Inferior parietal cortex (tissue), 1 donor: ENCODE data around the gene C10orf67.
"Not testable (repeated sequence)": the region's sequence is repeated elsewhere in the genome, so short reads cannot be mapped to it uniquely, and the experiment has no call there.

Experiments used
- DNase-seq: peaks from one replicate; pipeline ENCODE4 v3.0.0-alpha.2; 2016; ENCODE audit errors: extremely low spot score

The C10orf67 gene

GRCh38 chr10:23324351-23324750, 20.2 kb downstream of the C10orf67 start:
- DNase-seq: no peak

GRCh38 chr10:23322082-23322481, 22.5 kb downstream of the C10orf67 start:
- no peak for DNase-seq

- DNase-seq: no peak
Measured at GRCh38 chr10:23319835-23320234, 24.8 kb downstream of the C10orf67 start.

- DNase-seq: no peak
Measured at GRCh38 chr10:23318359-23318758, 26.2 kb downstream of the C10orf67 start.

- DNase-seq: no peak
Measured at GRCh38 chr10:23317416-23317815, 27.2 kb downstream of the C10orf67 start.

- DNase-seq: no peak
Measured at GRCh38 chr10:23316406-23316805, 28.2 kb downstream of the C10orf67 start.

- DNase-seq: no peak
Measured at GRCh38 chr10:23315966-23316365, 28.6 kb downstream of the C10orf67 start.

GRCh38 chr10:23314835-23315239, 29.8 kb downstream of the C10orf67 start:
- DNase-seq: peak; percentile 85

GRCh38 chr10:23311034-23311433, 33.6 kb downstream of the C10orf67 start:
- no peak for DNase-seq

GRCh38 chr10:23310404-23310803, 34.2 kb downstream of the C10orf67 start:
- no peak for DNase-seq

GRCh38 chr10:23299961-23300360, 44.6 kb downstream of the C10orf67 start:
- DNase-seq: not testable (repeated sequence)

GRCh38 chr10:23294638-23295247, 49.9 kb downstream of the C10orf67 start:
- peak; percentile 62 for DNase-seq

- DNase-seq: no peak
Measured at GRCh38 chr10:23293973-23294590, 50.5 kb downstream of the C10orf67 start.

- DNase-seq: peak; percentile 66
Measured at GRCh38 chr10:23293145-23293724, 51.4 kb downstream of the C10orf67 start.

GRCh38 chr10:23291551-23292334, 52.9 kb downstream of the C10orf67 start:
- DNase-seq: peak; percentile 33

GRCh38 chr10:23284674-23285335, 59.8 kb downstream of the C10orf67 start:
- no peak for DNase-seq

- no peak for DNase-seq
Measured at GRCh38 chr10:23284155-23284554, 60.4 kb downstream of the C10orf67 start.

GRCh38 chr10:23283680-23284079, 60.9 kb downstream of the C10orf67 start:
- DNase-seq: no peak

GRCh38 chr10:23281044-23281433, 63.6 kb downstream of the C10orf67 start:
- DNase-seq: no peak

GRCh38 chr10:23280419-23281043, 64.1 kb downstream of the C10orf67 start:
- DNase-seq: no peak

- DNase-seq: no peak
Measured at GRCh38 chr10:23275355-23275754, 69.2 kb downstream of the C10orf67 start.
